ENCODE data around the gene ANKRD26.
"Not testable (repeated sequence)": the region's sequence is repeated elsewhere in the genome, so short reads cannot be mapped to it uniquely, and the experiment has no call there.

The ANKRD26 gene

DNA sequence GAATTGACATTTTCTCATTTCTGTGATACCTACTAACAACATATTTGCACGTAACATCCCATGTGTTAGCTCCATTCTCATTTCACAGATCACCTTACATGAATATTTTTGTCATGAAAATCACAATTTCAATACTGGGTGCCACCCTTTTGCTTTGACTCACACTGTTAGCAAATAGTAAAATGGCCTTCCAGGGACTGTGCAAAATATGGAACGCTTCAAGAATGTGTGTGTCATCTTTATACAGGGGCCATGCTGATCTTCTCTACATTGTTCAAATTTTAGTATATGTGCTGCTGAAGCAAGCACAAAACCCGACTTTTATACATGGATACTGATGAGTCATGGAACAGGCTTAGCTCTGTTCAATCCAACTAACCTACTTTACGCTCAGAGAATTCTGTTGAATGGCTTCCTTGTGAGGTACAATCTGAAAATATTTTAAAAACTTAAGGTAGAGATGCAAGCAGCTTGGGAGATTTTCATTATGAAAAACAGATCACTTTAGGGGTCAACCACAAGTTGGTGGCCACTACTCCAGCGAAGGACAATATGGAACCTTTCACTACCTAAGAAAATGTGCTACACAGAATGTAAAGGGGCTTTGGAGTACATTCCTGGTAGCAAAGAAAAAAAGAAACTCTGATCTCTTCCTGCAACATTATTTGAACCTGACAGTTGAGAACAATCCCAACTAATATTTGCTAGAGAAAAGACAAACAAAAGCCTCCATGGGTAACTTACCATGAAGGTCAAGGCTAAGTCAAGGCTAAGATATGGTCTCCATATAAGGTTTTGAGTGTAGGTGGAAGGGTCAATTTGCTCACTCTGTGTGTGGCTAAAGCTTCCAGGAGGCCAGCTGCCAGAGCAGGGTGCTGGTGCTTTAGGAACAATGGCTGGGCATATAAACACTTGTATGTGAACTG lies 11.9 kb downstream of the ANKRD26 start:
- no peak for TF ChIP-seq Cebpa-rat (IDR thresholded peaks at IDR 0.05)
- H3K4me1 ChIP-seq = no peaks in the 10 kb centered on the region
- H3K36me3 ChIP-seq = peaks cover 26% of the 10 kb centered on the region
- no peaks in the 10 kb centered on the region for H3K9me3 ChIP-seq
- no peaks in the 10 kb centered on the region for H3K27me3 ChIP-seq
- no peak overlapping the region for H3K9ac ChIP-seq
- no peaks in the 10 kb centered on the region for H4K20me1 ChIP-seq
- H3K4me2 ChIP-seq = no peak overlapping the region
- H3K4me3 ChIP-seq = no peak overlapping the region
- no peak overlapping the region for H3K27ac ChIP-seq

- Histone ChIP-seq H4K20me1 (no peaks in the 10 kb centered on the region), H3K36me3 (peaks cover 41% of the 10 kb centered on the region), H3K4me2 (no peak overlapping the region), H3K4me1 (peaks cover 15% of the 10 kb centered on the region), H3K27me3 (no peaks in the 10 kb centered on the region), H3K9ac (no peak overlapping the region), H3K9me3 (peaks cover 19% of the 10 kb centered on the region), H3K4me3 (no peak overlapping the region), H3K27ac (no peak overlapping the region)
- TF ChIP-seq Cebpa-rat (IDR thresholded peaks at IDR 0.05) = no peak
Observed at GRCh38 chr10:27072436-27073114, 27.7 kb downstream of the ANKRD26 start.

DNA sequence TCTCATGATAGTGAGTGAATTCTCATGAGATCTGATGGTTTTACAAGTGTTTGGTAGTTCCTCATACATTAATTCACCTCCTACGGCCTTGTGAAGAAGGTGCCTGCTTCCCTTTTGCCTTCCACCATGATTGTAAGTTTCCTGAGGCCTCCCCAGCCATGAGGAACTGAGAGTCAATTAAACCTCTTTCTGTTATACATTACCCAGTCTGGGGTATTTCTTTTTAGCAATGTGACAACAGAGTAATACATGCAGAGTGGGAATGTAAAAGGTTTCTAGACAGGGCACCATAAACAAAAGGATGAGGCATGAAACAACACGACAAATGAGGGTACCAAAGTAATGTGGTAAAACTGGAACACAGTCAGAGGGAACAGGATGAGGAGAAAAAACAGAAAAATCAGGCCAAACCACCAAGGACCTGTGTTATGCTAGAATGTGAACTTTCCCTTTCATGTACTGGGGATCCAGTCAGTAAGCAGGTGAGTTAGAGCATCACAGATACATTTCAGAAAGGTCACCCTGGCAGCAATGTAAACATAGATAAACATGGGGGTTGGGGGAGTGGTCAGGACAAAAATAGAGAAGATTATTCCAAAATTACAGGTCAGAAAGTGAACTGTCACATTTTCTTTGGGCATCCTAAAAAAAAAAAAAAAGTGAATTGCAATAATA lies 31.9 kb downstream of the ANKRD26 start:
- H4K20me1 ChIP-seq = no peaks in the 10 kb centered on the region
- TF ChIP-seq Cebpa-rat (IDR thresholded peaks at IDR 0.05) = no peak
- H3K27me3 ChIP-seq = no peaks in the 10 kb centered on the region
- H3K9me3 ChIP-seq = peaks cover 19% of the 10 kb centered on the region
- H3K4me1 ChIP-seq = peaks cover 8% of the 10 kb centered on the region
- no peak overlapping the region for H3K4me2 ChIP-seq
- no peak overlapping the region for H3K4me3 ChIP-seq
- H3K36me3 ChIP-seq = peaks cover 46% of the 10 kb centered on the region
- no peak overlapping the region for H3K27ac ChIP-seq
- no peak overlapping the region for H3K9ac ChIP-seq

GRCh38 chr10:27065084-27065483 lies 35.2 kb downstream of the ANKRD26 start:
- H3K4me3 ChIP-seq = no peak overlapping the region
- H4K20me1 ChIP-seq = no peaks in the 10 kb centered on the region
- H3K4me2 ChIP-seq = no peak overlapping the region
- no peaks in the 10 kb centered on the region for H3K27me3 ChIP-seq
- peaks cover 34% of the 10 kb centered on the region; the same call in 1 of the 2 replicates for H3K36me3 ChIP-seq
- H3K27ac ChIP-seq = no peak overlapping the region
- H3K4me1 ChIP-seq = no peaks in the 10 kb centered on the region
- no peak overlapping the region for H3K9ac ChIP-seq
- 0 out of 2 replicates have a peak, but pooled peaks cover 7% of the 10 kb centered on the region for H3K9me3 ChIP-seq
- TF ChIP-seq Cebpa-rat (IDR thresholded peaks at IDR 0.05) = no peak

DNA sequence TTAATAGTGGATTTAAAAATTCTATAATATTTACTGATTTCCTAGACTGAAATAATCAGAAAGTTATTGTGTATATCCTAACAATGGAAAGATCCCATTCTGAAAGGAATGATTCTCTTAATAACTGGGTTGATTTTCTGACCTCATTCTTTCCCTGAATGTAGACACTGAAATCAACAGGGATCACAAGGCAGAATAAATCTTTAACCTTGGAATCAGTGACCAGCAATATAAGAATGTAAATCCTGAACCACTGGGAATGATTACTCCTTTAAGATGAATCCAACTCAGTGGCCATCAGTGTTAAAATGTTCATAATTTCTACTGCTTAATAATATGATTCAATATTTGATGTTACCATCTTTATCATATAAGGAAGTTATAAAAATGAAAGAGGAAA lies 47.6 kb downstream of the ANKRD26 start:
- TF ChIP-seq Cebpa-rat (IDR thresholded peaks at IDR 0.05) = no peak
- no peaks in the 10 kb centered on the region for H3K36me3 ChIP-seq
- no peak overlapping the region for H3K9ac ChIP-seq
- no peaks in the 10 kb centered on the region for H3K9me3 ChIP-seq
- no peak overlapping the region for H3K27ac ChIP-seq
- H3K4me2 ChIP-seq = no peak overlapping the region
- no peak overlapping the region for H3K4me3 ChIP-seq
- H3K27me3 ChIP-seq = no peaks in the 10 kb centered on the region
- no peaks in the 10 kb centered on the region for H4K20me1 ChIP-seq
- H3K4me1 ChIP-seq = peaks cover 6% of the 10 kb centered on the region; the same call in 1 of the 2 replicates

DNA sequence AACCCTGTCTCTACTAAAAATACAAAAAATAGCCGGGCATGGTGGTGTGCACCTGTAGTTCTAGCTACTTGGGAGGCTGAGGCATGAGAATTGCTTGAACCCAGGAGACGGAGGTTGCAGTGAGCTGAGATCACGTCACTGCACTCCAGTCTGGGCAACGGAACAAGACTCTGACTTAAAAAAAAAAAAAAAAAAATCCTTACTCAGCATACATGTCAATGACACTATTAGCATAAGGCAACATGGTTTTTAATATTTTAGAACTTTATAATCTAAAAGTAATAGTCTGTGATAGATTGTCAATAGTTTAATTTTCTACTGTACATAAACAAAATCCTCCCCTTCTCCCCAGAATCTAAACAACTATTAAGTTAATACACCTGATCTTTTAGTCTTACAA lies 55.0 kb downstream of the ANKRD26 start:
- not testable (repeated sequence) for H3K27me3 ChIP-seq, H3K4me3 ChIP-seq, H3K9me3 ChIP-seq, H3K27ac ChIP-seq, H3K4me2 ChIP-seq, H3K9ac ChIP-seq, H4K20me1 ChIP-seq, H3K36me3 ChIP-seq
- peaks cover 11% of the 10 kb centered on the region for H3K4me1 ChIP-seq

GRCh38 chr10:27041196-27041595 lies 59.1 kb downstream of the ANKRD26 start:
- Histone ChIP-seq H4K20me1 (no peaks in the 10 kb centered on the region), H3K4me1 (peaks cover 12% of the 10 kb centered on the region), H3K9me3 (no peaks in the 10 kb centered on the region), H3K27me3 (no peaks in the 10 kb centered on the region), H3K27ac (no peak overlapping the region), H3K9ac (no peak overlapping the region), H3K36me3 (peaks cover 6% of the 10 kb centered on the region; the same call in 1 of the 2 replicates), H3K4me3 (no peak overlapping the region), H3K4me2 (0 out of 2 replicates have a peak overlapping the region, but pooled peaks have one; percentile 10)
- no peak for TF ChIP-seq Cebpa-rat (IDR thresholded peaks at IDR 0.05)

DNA sequence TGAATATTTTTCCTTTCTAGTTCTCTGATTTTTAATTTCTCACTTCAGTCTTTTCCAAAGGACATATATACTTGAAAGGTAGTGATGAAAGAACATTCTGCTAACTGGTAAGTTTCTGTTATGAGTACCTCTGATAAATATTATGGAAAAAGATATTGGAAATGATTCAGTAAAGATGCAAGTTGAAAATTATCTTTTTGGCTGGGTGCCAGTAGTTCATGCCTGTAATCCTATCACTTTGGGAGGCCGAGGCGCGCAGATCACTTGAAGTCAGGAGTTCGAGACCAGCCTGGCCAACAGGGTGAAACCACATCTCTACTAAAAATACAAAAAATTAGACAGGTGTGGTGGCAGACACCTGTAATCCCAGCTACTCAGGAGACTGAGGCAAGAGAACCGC lies 62.1 kb downstream of the ANKRD26 start:
- H3K4me3 ChIP-seq = no peak overlapping the region

DNA sequence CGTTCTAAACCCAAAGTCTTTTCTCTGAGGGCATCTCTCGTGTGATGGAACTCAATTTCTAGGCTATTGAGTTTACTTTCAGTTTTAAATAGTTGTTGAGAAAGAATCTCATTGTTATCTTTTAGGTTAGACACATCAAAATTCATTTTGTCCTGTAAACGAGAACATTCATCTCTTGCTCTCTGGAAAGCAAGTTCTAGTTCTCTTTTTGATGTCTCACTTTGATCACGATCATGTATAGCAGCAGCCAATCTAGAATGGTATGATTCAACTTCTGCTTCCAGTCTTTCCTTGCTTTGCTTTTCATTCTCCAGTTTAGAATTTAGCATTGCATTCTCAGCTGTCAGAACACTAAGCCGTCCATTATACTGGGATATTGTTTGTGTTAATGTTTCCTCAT lies 65.1 kb downstream of the ANKRD26 start:
- TF ChIP-seq Cebpa-rat (IDR thresholded peaks at IDR 0.05) = no peak
- Histone ChIP-seq H3K9me3 (no peaks in the 10 kb centered on the region), H3K27me3 (no peaks in the 10 kb centered on the region), H3K4me1 (peaks cover under 1% of the 10 kb centered on the region; the same call in 1 of the 2 replicates), H3K9ac (no peak overlapping the region), H3K4me2 (no peak overlapping the region), H3K36me3 (peaks cover 8% of the 10 kb centered on the region; the same call in 1 of the 2 replicates), H3K4me3 (no peak overlapping the region), H4K20me1 (no peaks in the 10 kb centered on the region), H3K27ac (no peak overlapping the region)

More for the DNA sequence above, 62.1 kb downstream of the ANKRD26 start:
- no peak overlapping the region for H3K9ac ChIP-seq
- no peaks in the 10 kb centered on the region for H4K20me1 ChIP-seq
- no peak for TF ChIP-seq Cebpa-rat (IDR thresholded peaks at IDR 0.05)
- H3K36me3 ChIP-seq = peaks cover 6% of the 10 kb centered on the region; the same call in 1 of the 2 replicates
- no peaks in the 10 kb centered on the region for H3K27me3 ChIP-seq
- no peak overlapping the region for H3K4me2 ChIP-seq
- no peaks in the 10 kb centered on the region for H3K9me3 ChIP-seq
- peaks cover 12% of the 10 kb centered on the region for H3K4me1 ChIP-seq
- H3K27ac ChIP-seq = no peak overlapping the region

All from BLaER1 (cell line).